Measurements from ENCODE around the gene FIP1L1.

FIP1L1 gene

DNA sequence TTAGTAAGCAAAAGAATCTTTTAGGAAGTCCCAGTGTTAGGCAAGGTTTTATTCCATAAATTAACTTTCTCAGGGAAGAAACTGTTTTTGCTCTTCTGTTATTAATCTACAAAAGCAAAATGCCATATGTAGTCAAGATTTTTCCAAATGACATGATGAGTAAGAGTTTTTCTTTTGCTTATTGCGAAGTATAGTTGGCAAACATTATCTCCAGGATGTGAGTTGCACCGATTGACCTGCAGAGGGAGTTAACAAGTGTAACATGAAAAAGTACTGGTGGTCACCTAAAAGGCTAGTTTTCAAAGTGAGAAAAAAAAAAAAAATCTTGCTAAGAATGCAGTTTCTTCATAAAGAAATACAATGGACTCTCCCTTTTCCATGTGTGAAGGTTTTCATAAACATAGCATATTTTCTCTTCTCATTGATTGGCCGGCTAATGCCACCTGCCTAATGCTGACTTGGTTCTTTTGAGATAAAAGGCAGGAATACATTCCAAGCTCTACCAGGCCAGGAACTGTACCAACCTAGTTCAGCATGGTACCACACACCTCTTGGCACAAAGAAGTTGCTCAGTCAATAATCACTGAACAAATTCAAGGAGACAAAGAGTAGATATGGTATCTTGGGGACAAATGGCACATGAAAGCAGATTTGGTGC is 113.7 kb downstream of the FIP1L1 start:
- Mint-ChIP-seq H3K9me3 (no peaks in the 10 kb centered on the region), H3K4me1 (no peaks in the 10 kb centered on the region), H3K36me3 (ENCODE audit: low read depth) (no peaks in the 10 kb centered on the region), H3K27ac (no peak overlapping the region), H3K4me3 (no peak overlapping the region), H3K27me3 (peaks cover 12% of the 10 kb centered on the region)
- DNase-seq (no peak), ATAC-seq (no peak)

DNA sequence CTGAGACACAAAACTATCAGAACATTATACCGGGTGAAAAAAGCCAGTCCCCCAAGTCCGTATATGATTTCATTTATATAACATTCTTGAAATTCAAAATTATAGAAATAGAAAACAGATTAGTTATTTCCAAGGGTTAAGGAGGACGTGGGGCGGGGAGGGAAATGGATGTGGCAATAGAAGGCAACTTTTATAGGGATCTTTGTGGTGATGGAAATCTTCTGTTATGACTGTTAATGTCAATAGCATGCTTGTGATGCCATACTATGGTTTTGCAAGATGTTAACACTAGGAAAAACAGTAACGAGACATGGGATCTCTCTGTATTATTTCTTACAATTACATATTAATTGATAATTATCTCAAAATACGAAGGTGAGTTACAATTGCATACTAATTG is 117.4 kb downstream of the FIP1L1 start:
- no peaks in the 10 kb centered on the region for H3K36me3 Mint-ChIP-seq (ENCODE audit: low read depth)
- H3K4me3 Mint-ChIP-seq = no peak overlapping the region
- no peaks in the 10 kb centered on the region for H3K27me3 Mint-ChIP-seq
- no peaks in the 10 kb centered on the region for H3K4me1 Mint-ChIP-seq
- ATAC-seq (no peak), DNase-seq (no peak)
- no peak overlapping the region for H3K27ac Mint-ChIP-seq
- no peaks in the 10 kb centered on the region for H3K9me3 Mint-ChIP-seq

DNA sequence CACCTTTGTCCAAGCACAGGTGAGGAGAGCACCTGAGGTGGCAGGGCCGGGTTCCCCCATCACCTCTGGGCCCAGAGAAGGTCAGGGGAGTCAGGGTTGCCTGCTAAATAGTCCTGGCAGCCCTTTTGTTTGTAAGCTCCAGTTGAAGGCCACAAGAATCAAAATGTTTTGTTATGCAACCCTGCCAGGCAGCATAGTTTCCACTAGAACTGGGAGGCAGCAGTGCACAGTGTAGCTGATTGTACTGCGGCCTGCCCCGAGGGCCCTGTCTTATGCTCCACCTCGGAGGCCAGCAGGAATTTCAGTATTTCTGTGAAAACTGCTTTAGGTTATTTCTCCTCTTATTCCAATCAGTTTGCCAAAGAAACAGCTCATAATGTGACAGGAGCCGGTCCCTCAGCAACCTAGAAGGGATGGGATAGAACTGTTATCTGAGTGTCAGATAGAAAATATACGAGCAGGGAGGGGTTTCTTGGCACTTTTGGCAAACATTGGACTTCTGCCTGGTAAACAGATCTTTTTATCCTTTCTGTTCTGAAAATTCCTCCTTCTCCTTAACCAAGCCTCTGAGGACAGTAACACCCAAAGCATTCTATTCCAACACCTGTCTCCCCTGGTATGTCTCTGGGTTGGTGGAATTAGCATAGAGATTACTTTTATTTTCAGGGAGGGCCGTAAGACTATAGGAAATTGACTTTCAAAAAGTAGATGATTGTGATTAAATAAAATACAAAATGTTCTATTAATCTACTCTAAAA is 120.2 kb downstream of the FIP1L1 start:
- DNase-seq (no peak), ATAC-seq (no peak)
- no peaks in the 10 kb centered on the region for H3K9me3 Mint-ChIP-seq
- no peaks in the 10 kb centered on the region for H3K27me3 Mint-ChIP-seq
- no peak overlapping the region for H3K4me3 Mint-ChIP-seq
- H3K27ac Mint-ChIP-seq = no peak overlapping the region
- no peaks in the 10 kb centered on the region for H3K4me1 Mint-ChIP-seq
- H3K36me3 Mint-ChIP-seq (ENCODE audit: low read depth) = no peaks in the 10 kb centered on the region

DNA sequence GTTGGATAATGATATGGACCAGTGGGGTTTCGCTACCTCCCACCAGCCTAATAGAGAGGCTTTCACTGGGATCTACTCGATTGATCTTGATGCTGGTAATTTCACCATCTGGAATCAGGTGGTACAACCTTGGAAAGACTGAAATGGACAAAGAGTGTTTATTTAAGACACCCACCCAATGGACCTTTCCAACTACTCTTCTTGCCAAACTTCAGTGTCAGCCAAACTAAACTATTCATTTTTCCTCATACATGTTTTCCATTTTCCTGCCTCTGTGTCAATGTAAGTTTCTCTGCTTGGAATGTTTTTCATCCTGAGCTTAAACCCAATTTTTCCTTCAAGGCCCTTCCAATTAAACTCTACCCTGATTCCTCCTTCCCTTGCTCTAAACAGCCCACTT is 121.3 kb downstream of the FIP1L1 start:
- H3K36me3 Mint-ChIP-seq (ENCODE audit: low read depth) = no peaks in the 10 kb centered on the region
- DNase-seq (no peak), ATAC-seq (no peak)
- no peak overlapping the region for H3K4me3 Mint-ChIP-seq
- no peaks in the 10 kb centered on the region for H3K4me1 Mint-ChIP-seq
- H3K27ac Mint-ChIP-seq = no peak overlapping the region
- H3K27me3 Mint-ChIP-seq = no peaks in the 10 kb centered on the region
- H3K9me3 Mint-ChIP-seq = no peaks in the 10 kb centered on the region

DNA sequence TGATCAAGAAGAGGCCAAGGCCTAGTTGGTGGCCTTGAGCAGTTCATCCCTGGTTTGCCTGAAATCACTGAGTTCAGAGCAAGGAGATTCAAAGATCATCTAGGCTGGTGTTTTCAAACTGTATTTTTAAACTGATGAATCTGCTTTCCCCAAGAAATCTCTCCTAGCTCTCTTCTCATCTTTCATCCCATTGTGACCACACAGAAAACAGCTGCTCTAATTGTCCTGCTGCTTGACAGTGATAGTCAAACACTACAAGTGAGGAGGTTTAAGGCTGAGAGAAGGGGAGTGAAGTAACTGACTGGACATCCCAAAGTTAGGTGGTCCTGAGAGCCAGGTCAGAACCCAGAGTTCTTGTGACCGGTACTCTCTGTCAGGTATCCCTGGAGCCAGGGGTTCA is 122.3 kb downstream of the FIP1L1 start:
- no peak overlapping the region for H3K27ac Mint-ChIP-seq
- ATAC-seq (no peak), DNase-seq (no peak)
- H3K36me3 Mint-ChIP-seq (ENCODE audit: low read depth) = no peaks in the 10 kb centered on the region
- no peaks in the 10 kb centered on the region for H3K4me1 Mint-ChIP-seq
- H3K9me3 Mint-ChIP-seq = no peaks in the 10 kb centered on the region
- no peaks in the 10 kb centered on the region for H3K27me3 Mint-ChIP-seq
- no peak overlapping the region for H3K4me3 Mint-ChIP-seq

DNA sequence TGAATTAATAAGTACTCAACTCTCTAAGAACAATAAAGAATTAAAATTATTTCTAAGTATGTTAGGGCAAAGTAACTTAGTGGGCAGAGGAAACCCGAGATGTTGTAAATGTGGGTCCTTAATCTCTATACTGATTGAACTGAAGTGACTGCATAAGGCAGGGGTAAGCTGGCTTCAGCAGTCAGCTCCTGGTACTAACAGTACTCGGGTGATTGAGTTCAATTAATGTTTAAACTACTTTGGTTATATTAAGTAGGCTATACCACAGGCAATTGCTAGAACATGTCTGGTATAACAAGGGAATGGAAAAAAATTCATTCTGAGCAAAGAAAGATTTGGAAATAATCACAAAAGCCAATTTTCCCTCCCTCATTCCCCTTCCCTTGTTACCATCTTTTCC is 123.1 kb downstream of the FIP1L1 start:
- ATAC-seq = no peak
- Mint-ChIP-seq H3K36me3 (ENCODE audit: low read depth) (no peaks in the 10 kb centered on the region), H3K27ac (no peak overlapping the region), H3K27me3 (no peaks in the 10 kb centered on the region), H3K4me1 (no peaks in the 10 kb centered on the region), H3K9me3 (no peaks in the 10 kb centered on the region), H3K4me3 (no peak overlapping the region)
- DNase-seq = no peak

DNA sequence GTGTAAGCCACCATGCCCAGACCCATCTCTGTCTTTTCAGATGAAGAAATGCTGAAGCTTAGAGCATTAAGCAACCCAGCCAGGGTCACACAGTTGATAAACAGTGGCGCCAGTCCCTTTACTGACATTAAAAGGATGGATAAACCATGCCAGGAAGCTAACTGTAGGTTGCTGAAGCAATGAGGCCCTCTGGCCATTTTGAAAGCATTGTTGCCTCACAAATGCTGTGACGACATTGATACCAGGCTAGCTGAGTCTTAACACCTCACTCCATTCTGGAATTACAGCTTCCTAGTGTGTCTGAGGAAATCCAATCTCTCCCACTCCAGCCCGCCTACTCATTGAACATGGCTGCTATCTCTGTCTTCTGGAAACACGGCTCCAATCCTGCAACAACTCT is 124.1 kb downstream of the FIP1L1 start:
- H3K36me3 Mint-ChIP-seq (ENCODE audit: low read depth) = no peaks in the 10 kb centered on the region
- no peak overlapping the region for H3K4me3 Mint-ChIP-seq

DNA sequence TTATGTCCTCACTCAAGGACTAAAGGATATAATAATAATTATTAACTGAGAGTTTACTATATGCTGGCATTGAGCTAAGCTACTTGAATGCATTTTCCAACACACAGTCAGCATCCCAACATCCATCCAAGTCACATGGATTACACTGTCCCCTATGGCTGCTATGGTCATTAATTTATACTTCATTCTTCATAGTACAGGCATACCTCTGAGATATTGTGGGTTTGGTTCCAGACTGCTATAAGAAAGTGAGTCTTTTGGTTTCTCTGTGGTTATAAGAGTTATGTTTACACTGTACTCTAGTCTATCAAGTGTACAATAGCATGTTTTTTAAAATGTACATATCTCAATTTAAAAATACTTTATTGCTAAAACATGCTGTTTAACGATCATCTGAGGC is 124.7 kb downstream of the FIP1L1 start:
- DNase-seq (no peak), ATAC-seq (no peak)
- no peaks in the 10 kb centered on the region for H3K4me1 Mint-ChIP-seq
- H3K27me3 Mint-ChIP-seq = no peaks in the 10 kb centered on the region
- no peak overlapping the region for H3K4me3 Mint-ChIP-seq
- H3K36me3 Mint-ChIP-seq (ENCODE audit: low read depth) = no peaks in the 10 kb centered on the region
- H3K27ac Mint-ChIP-seq = no peak overlapping the region
- no peaks in the 10 kb centered on the region for H3K9me3 Mint-ChIP-seq

More for the DNA sequence above, 124.1 kb downstream of the FIP1L1 start:
- H3K9me3 Mint-ChIP-seq = no peaks in the 10 kb centered on the region
- ATAC-seq (no peak), DNase-seq (no peak)
- no peaks in the 10 kb centered on the region for H3K4me1 Mint-ChIP-seq
- H3K27me3 Mint-ChIP-seq = no peaks in the 10 kb centered on the region
- H3K27ac Mint-ChIP-seq = no peak overlapping the region

DNA sequence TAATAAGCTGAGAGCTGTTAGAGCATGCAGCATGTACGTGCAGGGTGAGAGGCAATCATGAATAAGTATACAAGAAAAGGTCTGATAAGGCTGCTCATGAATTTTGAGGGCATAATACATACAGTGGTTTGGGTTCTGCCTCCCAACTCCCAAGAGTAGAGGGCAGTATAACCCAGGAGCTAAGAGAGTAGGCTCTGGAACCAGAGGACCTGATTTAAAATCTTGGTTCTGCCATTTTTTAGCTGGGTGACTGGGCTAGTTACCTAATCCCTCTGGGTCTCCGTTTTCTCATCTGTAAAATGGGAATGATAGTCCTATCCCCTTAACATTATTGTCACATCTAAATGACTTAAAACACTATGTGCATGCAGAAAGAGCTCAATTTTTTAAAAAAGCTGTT is 128.5 kb downstream of the FIP1L1 start:
- Mint-ChIP-seq H3K27me3 (peaks cover 5% of the 10 kb centered on the region), H3K4me3 (no peak overlapping the region), H3K36me3 (ENCODE audit: low read depth) (no peaks in the 10 kb centered on the region), H3K4me1 (no peaks in the 10 kb centered on the region), H3K27ac (no peak overlapping the region), H3K9me3 (no peaks in the 10 kb centered on the region)
- DNase-seq (no peak), ATAC-seq (no peak)

DNA sequence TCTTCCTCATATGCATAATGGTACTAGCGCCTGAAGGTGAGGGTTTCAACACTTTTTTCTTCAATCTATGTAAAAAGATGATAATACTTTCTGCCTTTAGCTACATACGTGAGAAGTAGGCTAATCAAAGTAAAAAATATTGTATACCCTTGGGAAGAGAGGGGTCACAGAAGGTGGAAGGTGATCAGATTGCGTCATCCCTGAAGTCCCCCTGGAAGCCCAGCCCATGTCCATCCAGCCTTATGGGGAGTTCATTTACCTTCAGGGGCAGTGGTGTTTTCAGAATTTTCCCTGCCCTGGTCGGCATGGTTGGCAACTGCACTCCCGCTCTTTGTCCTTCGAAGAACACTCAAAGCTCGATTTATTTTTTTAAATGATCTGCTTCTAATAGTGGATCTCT is 129.6 kb downstream of the FIP1L1 start:
- Mint-ChIP-seq H3K36me3 (ENCODE audit: low read depth) (no peaks in the 10 kb centered on the region), H3K4me1 (no peaks in the 10 kb centered on the region), H3K27me3 (peaks cover 7% of the 10 kb centered on the region), H3K9me3 (no peaks in the 10 kb centered on the region), H3K4me3 (no peak overlapping the region), H3K27ac (no peak overlapping the region)
- DNase-seq (no peak), ATAC-seq (no peak)

DNA sequence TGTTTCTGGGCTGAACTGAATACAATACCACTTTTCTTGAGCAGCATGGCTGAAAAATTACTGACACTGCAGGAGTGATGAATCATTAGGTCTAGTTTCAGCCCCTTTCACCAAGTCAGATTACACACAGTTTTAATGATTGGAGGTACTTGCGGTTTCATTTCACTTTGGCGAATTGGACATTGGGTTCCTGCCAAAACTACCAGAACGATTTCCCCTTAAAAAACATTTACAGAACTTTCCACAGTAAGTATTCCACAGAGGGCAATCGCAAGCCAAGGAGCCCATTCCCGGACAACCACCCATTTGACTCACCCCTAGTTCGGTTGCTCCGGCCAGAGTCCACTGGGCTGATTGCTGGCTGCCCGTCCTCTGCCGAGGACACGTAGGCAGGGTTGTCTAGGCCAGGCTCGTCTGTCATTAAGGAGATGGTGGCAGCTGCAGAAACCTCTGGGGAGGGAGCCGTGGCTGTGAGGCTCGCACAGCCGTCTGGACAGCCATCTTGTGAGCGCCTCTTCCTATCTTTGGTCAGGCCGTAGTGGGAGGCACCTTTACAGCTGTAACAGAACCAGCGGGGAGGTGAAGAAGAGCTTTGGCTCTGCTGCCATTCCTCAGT is 130.3 kb downstream of the FIP1L1 start:
- Mint-ChIP-seq H3K36me3 (ENCODE audit: low read depth) (no peaks in the 10 kb centered on the region), H3K27me3 (peaks cover 7% of the 10 kb centered on the region)

DNA sequence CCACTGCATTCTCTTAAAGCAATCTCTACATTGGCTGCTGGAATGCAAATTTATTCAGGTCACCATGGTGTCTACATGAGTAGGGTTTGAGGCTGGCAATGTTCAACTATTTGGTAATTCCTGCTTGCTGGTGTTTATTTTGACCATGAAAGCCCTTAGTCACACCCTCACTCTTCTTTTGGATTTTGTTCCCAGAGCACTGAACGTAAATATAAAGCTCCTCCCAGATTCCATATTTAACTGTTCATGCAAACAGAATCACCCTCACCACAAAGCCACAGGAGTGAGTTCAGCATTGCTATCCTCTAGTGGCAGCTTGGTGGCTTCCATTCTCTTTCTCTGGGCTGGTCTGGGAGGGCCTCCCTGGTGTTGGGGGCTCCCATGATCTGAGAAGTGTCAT is 131.0 kb downstream of the FIP1L1 start:
- no peak for DNase-seq
- no peaks in the 10 kb centered on the region for H3K4me1 Mint-ChIP-seq
- H3K9me3 Mint-ChIP-seq = no peaks in the 10 kb centered on the region

More for the DNA sequence above, 130.3 kb downstream of the FIP1L1 start:
- Mint-ChIP-seq H3K4me1 (no peaks in the 10 kb centered on the region), H3K27ac (no peak overlapping the region), H3K4me3 (no peak overlapping the region), H3K9me3 (no peaks in the 10 kb centered on the region)
- no peak for ATAC-seq
- DNase-seq = no peak

DNA sequence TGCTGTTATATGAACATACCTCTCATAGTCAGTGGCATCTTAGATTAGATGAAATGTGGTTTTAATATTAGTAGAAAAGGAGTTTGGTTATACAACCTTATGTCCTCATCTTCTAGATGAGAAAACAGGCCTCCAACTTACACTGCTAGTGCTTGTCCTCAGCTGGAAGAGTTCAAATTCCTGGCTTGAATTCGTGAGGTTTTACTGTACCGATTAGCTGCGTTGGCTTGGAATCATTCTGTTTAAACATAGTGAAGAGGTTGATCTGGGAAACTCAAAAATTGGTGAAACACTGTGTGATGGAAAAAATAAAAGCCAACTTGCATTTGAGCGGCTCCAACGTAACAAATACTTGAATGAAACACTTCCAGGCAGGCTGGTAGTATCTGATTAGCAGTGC is 132.9 kb downstream of the FIP1L1 start:
- no peaks in the 10 kb centered on the region for H3K9me3 Mint-ChIP-seq
- H3K36me3 Mint-ChIP-seq (ENCODE audit: low read depth) = no peaks in the 10 kb centered on the region
- ATAC-seq (no peak), DNase-seq (no peak)
- no peak overlapping the region for H3K27ac Mint-ChIP-seq
- H3K4me1 Mint-ChIP-seq = no peaks in the 10 kb centered on the region
- peaks cover 7% of the 10 kb centered on the region for H3K27me3 Mint-ChIP-seq
- H3K4me3 Mint-ChIP-seq = no peak overlapping the region

More for the DNA sequence above, 131.0 kb downstream of the FIP1L1 start:
- no peaks in the 10 kb centered on the region for H3K36me3 Mint-ChIP-seq (ENCODE audit: low read depth)
- ATAC-seq = no peak
- no peak overlapping the region for H3K27ac Mint-ChIP-seq
- no peak overlapping the region for H3K4me3 Mint-ChIP-seq
- H3K27me3 Mint-ChIP-seq = peaks cover 7% of the 10 kb centered on the region

Data from activated naive CD8-positive, alpha-beta T cell treated with anti-CD3 and anti-CD28 coated beads, Interleukin-2, amount 50 U/mL, for 24 hours (primary cell).